GM12878 (cell line): ENCODE data around the gene STRADB. TPM values are rescaled to one million over a fixed set of nuclear protein-coding genes. Genes with fewer than 3 reads are reported as not detected.

ENCODE experiments used
- ATAC-seq: fragments of 200-7000 bp; cut with Tn5 transposase; 3 replicates; pipeline ENCODE4 v1.9.1; 2020; ENCODE audit warnings: mild to moderate bottlenecking, moderate library complexity
- BruUV-seq: library from RNA; stranded (reverse); fragments of 400-500 nt; replicated peaks from 2 replicates; lab custom pipeline; 2021; lab: Mats Ljungman, UMichigan
- CTCF ChIA-PET: fragments of 300-600 bp; sonication (Branson Sonifier 250); formaldehyde crosslinking; extraction: SDS; loops from one replicate; lab custom pipeline; 2021; ENCODE audit warnings: inconsistent platforms; lab: Yijun Ruan, JAX
- POLR2A ChIA-PET: fragments of 350-600 bp; formaldehyde crosslinking; extraction: SDS; loops from one replicate; lab custom pipeline; 2021; ENCODE audit warnings: inconsistent platforms; lab: Charles Lee
- RAD21 ChIA-PET: fragments of 300-600 bp; sonication (Branson Sonifier 250); formaldehyde crosslinking; loops from one replicate; lab custom pipeline; 2023; ENCODE audit warnings: antibody characterized with exemption; ENCODE audit not compliant: unreplicated experiment; lab: Charles Lee
- SMC1A ChIA-PET: fragments of 300-600 bp; sonication (Branson Sonifier 250); formaldehyde crosslinking; loops from one replicate; lab custom pipeline; 2023; ENCODE audit not compliant: unreplicated experiment, uncharacterized antibody; lab: Charles Lee
- DNase-seq: peaks from one replicate; pipeline ENCODE4 v3.0.0-alpha.2; 2011; ENCODE audit warnings: low read depth, low spot score
- FAIRE-seq: peaks from 3 replicates; lab custom pipeline; 2011; peaks lifted over from hg19 to GRCh38; lab: Jason Lieb, UNC
- H2AFZ ChIP-seq: 2 replicates; pipeline ENCODE4 v1.6.0; 2011; ENCODE audit warnings: low read depth, low read length, control low read depth; ENCODE audit not compliant: control insufficient read depth
- H3K27ac ChIP-seq: 2 replicates; pipeline ENCODE4 v1.5.1; 2011; ENCODE audit warnings: control low read depth; ENCODE audit not compliant: control insufficient read depth, insufficient read depth
- H3K27me3 ChIP-seq, 2 experiments: replicated peaks in 1 of 2; 2 replicates each; pipeline versions ENCODE4 v1.6.0 to v1.6.1; 2011; ENCODE audit warnings: low read length in 1 of 2; ENCODE audit not compliant: control insufficient read depth in 2 of 2, insufficient read depth in 2 of 2
- H3K36me3 ChIP-seq, 2 experiments: 2 replicates each; pipeline ENCODE4 v1.5.1; 2011; ENCODE audit warnings: low read length in 1 of 2; ENCODE audit not compliant: control insufficient read depth in 2 of 2, insufficient read depth in 2 of 2
- H3K4me1 ChIP-seq: 2 replicates; pipeline ENCODE4 v1.6.1; 2011; ENCODE audit warnings: mild to moderate bottlenecking, low read length, moderate library complexity, mixed read lengths; ENCODE audit not compliant: control insufficient read depth, insufficient read depth
- H3K4me2 ChIP-seq: 2 replicates; pipeline ENCODE4 v1.6.0; 2011; ENCODE audit warnings: control low read depth; ENCODE audit not compliant: control insufficient read depth, insufficient read depth
- H3K4me3 ChIP-seq: fragments of 200-600 bp; sonication (generic); 2 replicates; pipeline ENCODE4 v1.5.1; 2016
- H3K79me2 ChIP-seq: 2 replicates; pipeline ENCODE4 v1.6.0; 2011; ENCODE audit warnings: low read length; ENCODE audit not compliant: control insufficient read depth, insufficient read depth
- H3K9ac ChIP-seq: 2 replicates; pipeline ENCODE4 v1.8.0; 2011; ENCODE audit warnings: low read length, control low read depth, mixed read lengths; ENCODE audit not compliant: control insufficient read depth, insufficient read depth
- H3K9me3 ChIP-seq: replicated peaks from 3 replicates; pipeline ENCODE4 v1.5.1; 2011; ENCODE audit warnings: mild to moderate bottlenecking, low read length; ENCODE audit not compliant: control insufficient read depth, insufficient read depth
- H4K20me1 ChIP-seq: 2 replicates; pipeline ENCODE4 v1.6.0; 2011; ENCODE audit not compliant: control insufficient read depth, insufficient read depth
- CBFB ChIP-seq: IDR thresholded peaks from 2 replicates; pipeline ENCODE4 v1.6.1; 2016; ENCODE audit warnings: antibody characterized with exemption, low read depth
- FOS ChIP-seq: IDR thresholded peaks from 3 replicates; pipeline ENCODE4 v1.6.1; 2011; ENCODE audit warnings: borderline replicate concordance; ENCODE audit not compliant: insufficient read length; ENCODE audit errors: extremely low read depth
- IRF3 ChIP-seq: fragments of 450-650 bp; IDR thresholded peaks from 2 replicates; pipeline ENCODE4 v1.6.1; 2014; ENCODE audit warnings: mild to moderate bottlenecking
- NFYA ChIP-seq: IDR thresholded peaks from 2 replicates; pipeline ENCODE4 v1.6.1; 2011; ENCODE audit warnings: low read depth, mild to moderate bottlenecking, low read length, improper control_type of control experiment, borderline replicate concordance
- PML ChIP-seq: IDR thresholded peaks from 2 replicates; pipeline ENCODE4 v1.6.1; 2012; ENCODE audit warnings: low read length, inconsistent platforms
- WGBS: methylation state at CpG from one replicate; pipeline ENCODE4 v1.1.6; 2016; ENCODE audit warnings: low lambda C conversion rate; ENCODE audit not compliant: insufficient replicate concordance, insufficient coverage; ENCODE audit errors: missing lambda C conversion rate; 5-methylcytosine and 5-hydroxymethylcytosine counted together
- in situ Hi-C: fragments of 300-500 bp; cut with MboI; formaldehyde crosslinking; loops from 9 replicates; pipeline ENCODE4 v1.14.3; 2018; ENCODE audit warnings: mixed read lengths
- intact Hi-C: fragments of 100-400 bp; cut with micrococcal nuclease; formaldehyde crosslinking; loops from one replicate; pipeline ENCODE4 v1.14.2; 2022; ENCODE audit not compliant: unreplicated experiment
- polyA plus RNA-seq, 11 experiments: library from polyadenylated mRNA; depleted of rRNA in 4 of 11; unstranded in 6 of 11; stranded (reverse) in 5 of 11; fragments of >200 nt; fragmentation: Nextera tagmentation in 4 of 11; fragmentation: Illumina TruSeq in 1 of 11; extraction: Ambion mirVana in 4 of 11; extraction: Trizol in 1 of 11; gene quantifications; 1 replicate in 1 of 11; 2 replicates in 10 of 11; pipeline versions ENCODE4 v1.2.1 to v1.2.3, GENCODE V29; 2011 to 2016; ENCODE audit warnings: inconsistent platforms in 2 of 11, missing spikeins in 2 of 11, low read depth in 1 of 11
- total RNA-seq, 4 experiments: library from RNA; depleted of rRNA in 3 of 4; stranded (reverse); fragments of >200 nt in 3 of 4; fragmentation: Illumina TruSeq in 1 of 4; extraction: Trizol in 1 of 4; gene quantifications; 2 replicates each; pipeline versions ENCODE4 v1.2.1 to v1.2.3, GENCODE V29; 2013 to 2021
- TF ChIP-seq, protein P1 (sequence below): IDR thresholded peaks from 2 replicates; pipeline ENCODE4 v1.6.1; 2012; ENCODE audit warnings: low read depth, low read length, improper control_type of control experiment
- TF ChIP-seq, protein P2 (sequence below): fragments of 150-350 bp; IDR thresholded peaks from 2 replicates; pipeline ENCODE4 v1.6.1; 2016; ENCODE audit warnings: low read depth, low read length
- TF ChIP-seq, protein P3 (sequence below): IDR thresholded peaks from 2 replicates; pipeline ENCODE4 v1.6.1; 2012; ENCODE audit warnings: mild to moderate bottlenecking, low read depth, low read length

STRADB gene
- total and polyA plus RNA-seq, 10 of the 15 experiments (the other 5 are each of a cell fraction or from before 2014, with no cell fraction given) = 7.6 to 58.3 (median 32.2) TPM

GRCh38 chr2:201440182-201440581 lies 11.4 kb upstream of the STRADB start:
- CTCF ChIA-PET = interaction anchor here (0.9 to 1.2 kb wide), 5 partner anchors 9 to 211 kb away, joined by 3 to 5 read pairs (median 3); no protein-coding TSS in a partner anchor
- ATAC-seq (no peak), DNase-seq (no peak), FAIRE-seq (no peak)
- Histone ChIP-seq H3K9ac (no peak overlapping the region), H2AFZ (no peak overlapping the region), H3K9me3 (no peaks in the 10 kb centered on the region), H3K4me2 (no peak overlapping the region), H3K27ac (no peak overlapping the region), H3K79me2 (no peaks in the 10 kb centered on the region), H4K20me1 (no peaks in the 10 kb centered on the region), H3K36me3 (no peaks in the 10 kb centered on the region), H3K4me3 (no peak overlapping the region), H3K27me3 (no peaks in the 10 kb centered on the region), H3K4me1 (no peaks in the 10 kb centered on the region; the same call in 1 of the 2 replicates)
- WGBS = 100% methylated on average over 1 of the region's 1 CpG
- RAD21 ChIA-PET = no interaction called here
- intact Hi-C loops (no loop called here), in situ Hi-C loops (no loop called here)
- BruUV-seq = no TSS peak
- SMC1A ChIA-PET = interaction anchor here (0.5 to 1.6 kb wide), 3 partner anchors 11 to 258 kb away, joined by 3 to 7 read pairs (median 4); partner anchors contain the start of genes CASP10, STRADB and TRAK2
- POLR2A ChIA-PET = interaction anchor here (1.7 kb wide), 1 partner anchor 11 kb away, joined by 6 read pairs; the partner anchor contains the start of genes STRADB and TRAK2
- TF ChIP-seq, protein P1, sequence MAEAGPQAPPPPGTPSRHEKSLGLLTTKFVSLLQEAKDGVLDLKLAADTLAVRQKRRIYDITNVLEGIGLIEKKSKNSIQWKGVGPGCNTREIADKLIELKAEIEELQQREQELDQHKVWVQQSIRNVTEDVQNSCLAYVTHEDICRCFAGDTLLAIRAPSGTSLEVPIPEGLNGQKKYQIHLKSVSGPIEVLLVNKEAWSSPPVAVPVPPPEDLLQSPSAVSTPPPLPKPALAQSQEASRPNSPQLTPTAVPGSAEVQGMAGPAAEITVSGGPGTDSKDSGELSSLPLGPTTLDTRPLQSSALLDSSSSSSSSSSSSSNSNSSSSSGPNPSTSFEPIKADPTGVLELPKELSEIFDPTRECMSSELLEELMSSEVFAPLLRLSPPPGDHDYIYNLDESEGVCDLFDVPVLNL = no peak
- TF ChIP-seq NFYA (no peak), FOS (no peak), CBFB (no peak), PML (no peak), IRF3 (no peak)
- TF ChIP-seq, protein P2, sequence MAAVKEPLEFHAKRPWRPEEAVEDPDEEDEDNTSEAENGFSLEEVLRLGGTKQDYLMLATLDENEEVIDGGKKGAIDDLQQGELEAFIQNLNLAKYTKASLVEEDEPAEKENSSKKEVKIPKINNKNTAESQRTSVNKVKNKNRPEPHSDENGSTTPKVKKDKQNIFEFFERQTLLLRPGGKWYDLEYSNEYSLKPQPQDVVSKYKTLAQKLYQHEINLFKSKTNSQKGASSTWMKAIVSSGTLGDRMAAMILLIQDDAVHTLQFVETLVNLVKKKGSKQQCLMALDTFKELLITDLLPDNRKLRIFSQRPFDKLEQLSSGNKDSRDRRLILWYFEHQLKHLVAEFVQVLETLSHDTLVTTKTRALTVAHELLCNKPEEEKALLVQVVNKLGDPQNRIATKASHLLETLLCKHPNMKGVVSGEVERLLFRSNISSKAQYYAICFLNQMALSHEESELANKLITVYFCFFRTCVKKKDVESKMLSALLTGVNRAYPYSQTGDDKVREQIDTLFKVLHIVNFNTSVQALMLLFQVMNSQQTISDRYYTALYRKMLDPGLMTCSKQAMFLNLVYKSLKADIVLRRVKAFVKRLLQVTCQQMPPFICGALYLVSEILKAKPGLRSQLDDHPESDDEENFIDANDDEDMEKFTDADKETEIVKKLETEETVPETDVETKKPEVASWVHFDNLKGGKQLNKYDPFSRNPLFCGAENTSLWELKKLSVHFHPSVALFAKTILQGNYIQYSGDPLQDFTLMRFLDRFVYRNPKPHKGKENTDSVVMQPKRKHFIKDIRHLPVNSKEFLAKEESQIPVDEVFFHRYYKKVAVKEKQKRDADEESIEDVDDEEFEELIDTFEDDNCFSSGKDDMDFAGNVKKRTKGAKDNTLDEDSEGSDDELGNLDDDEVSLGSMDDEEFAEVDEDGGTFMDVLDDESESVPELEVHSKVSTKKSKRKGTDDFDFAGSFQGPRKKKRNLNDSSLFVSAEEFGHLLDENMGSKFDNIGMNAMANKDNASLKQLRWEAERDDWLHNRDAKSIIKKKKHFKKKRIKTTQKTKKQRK = no peak
- TF ChIP-seq, protein P3, sequence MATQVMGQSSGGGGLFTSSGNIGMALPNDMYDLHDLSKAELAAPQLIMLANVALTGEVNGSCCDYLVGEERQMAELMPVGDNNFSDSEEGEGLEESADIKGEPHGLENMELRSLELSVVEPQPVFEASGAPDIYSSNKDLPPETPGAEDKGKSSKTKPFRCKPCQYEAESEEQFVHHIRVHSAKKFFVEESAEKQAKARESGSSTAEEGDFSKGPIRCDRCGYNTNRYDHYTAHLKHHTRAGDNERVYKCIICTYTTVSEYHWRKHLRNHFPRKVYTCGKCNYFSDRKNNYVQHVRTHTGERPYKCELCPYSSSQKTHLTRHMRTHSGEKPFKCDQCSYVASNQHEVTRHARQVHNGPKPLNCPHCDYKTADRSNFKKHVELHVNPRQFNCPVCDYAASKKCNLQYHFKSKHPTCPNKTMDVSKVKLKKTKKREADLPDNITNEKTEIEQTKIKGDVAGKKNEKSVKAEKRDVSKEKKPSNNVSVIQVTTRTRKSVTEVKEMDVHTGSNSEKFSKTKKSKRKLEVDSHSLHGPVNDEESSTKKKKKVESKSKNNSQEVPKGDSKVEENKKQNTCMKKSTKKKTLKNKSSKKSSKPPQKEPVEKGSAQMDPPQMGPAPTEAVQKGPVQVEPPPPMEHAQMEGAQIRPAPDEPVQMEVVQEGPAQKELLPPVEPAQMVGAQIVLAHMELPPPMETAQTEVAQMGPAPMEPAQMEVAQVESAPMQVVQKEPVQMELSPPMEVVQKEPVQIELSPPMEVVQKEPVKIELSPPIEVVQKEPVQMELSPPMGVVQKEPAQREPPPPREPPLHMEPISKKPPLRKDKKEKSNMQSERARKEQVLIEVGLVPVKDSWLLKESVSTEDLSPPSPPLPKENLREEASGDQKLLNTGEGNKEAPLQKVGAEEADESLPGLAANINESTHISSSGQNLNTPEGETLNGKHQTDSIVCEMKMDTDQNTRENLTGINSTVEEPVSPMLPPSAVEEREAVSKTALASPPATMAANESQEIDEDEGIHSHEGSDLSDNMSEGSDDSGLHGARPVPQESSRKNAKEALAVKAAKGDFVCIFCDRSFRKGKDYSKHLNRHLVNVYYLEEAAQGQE = no peak
